Fibroblast of villous mesenchyme (primary cell): ENCODE results near the gene MYT1. TPM values are rescaled to one million over a fixed set of nuclear protein-coding genes. Genes with fewer than 3 reads are reported as not detected.

Experiments
- DNase-seq: peaks from one replicate; pipeline ENCODE4 v3.0.0-alpha.2; 2010; ENCODE audit warnings: low read depth
- H3K4me3 ChIP-seq: 2 replicates; pipeline ENCODE4 v1.5.1; 2011; ENCODE audit warnings: low read depth, mild to moderate bottlenecking, low read length
- total RNA-seq: library from RNA; depleted of rRNA; stranded (reverse); fragments of >200 nt; gene quantifications from 2 replicates; pipeline ENCODE4 v1.2.3, GENCODE V29; 2012
- TF ChIP-seq, protein P1 (sequence below): IDR thresholded peaks from 2 replicates; pipeline ENCODE4 v1.5.1; 2012; ENCODE audit warnings: low read depth, mild to moderate bottlenecking, low read length; ENCODE audit not compliant: insufficient read depth

The MYT1 gene
- total RNA-seq, 1 donor = not detected

DNA sequence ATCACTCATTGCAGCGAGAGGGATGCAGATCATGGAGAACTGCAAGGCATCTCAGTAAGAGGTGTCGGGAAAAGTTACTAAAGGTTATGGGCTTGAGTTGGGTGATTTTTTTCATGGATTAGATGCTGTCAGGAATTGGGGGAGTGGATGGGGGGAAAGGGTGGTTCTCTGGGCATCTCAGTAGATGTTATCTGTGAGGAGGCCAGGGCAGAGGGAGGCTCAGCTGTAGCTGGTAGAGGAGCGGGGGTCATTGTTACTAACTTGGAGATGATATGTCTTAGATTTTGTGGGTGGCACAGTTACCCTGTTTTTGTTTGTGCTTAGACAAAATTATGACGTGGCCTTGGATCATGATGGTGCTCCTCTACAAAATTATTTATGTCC, 88.7 kb downstream of the MYT1 start:
- H3K4me3 ChIP-seq = no peak overlapping the region
- TF ChIP-seq, protein P1, sequence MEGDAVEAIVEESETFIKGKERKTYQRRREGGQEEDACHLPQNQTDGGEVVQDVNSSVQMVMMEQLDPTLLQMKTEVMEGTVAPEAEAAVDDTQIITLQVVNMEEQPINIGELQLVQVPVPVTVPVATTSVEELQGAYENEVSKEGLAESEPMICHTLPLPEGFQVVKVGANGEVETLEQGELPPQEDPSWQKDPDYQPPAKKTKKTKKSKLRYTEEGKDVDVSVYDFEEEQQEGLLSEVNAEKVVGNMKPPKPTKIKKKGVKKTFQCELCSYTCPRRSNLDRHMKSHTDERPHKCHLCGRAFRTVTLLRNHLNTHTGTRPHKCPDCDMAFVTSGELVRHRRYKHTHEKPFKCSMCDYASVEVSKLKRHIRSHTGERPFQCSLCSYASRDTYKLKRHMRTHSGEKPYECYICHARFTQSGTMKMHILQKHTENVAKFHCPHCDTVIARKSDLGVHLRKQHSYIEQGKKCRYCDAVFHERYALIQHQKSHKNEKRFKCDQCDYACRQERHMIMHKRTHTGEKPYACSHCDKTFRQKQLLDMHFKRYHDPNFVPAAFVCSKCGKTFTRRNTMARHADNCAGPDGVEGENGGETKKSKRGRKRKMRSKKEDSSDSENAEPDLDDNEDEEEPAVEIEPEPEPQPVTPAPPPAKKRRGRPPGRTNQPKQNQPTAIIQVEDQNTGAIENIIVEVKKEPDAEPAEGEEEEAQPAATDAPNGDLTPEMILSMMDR = no peak
- no peak for DNase-seq

DNA sequence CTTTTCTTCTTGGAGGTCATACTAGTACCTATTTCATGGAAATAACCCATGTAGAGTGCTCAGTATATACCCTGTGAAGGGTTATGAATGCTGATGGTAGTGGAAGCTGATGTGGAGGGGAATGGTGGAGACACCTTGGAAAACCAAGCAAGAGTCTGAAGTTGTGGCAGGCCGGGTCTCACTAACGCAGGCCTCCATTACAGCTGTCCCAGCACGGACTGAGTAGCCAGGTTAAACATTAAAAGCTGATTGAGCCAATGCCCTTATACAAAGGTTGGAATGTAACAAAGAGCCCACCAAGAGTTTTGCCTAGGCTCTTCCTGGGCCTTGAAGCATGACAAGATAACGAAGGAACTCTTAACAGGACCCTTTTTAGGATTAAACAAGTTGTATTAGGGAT, 89.2 kb downstream of the MYT1 start:
- TF ChIP-seq, protein P1 = no peak
- no peak overlapping the region for H3K4me3 ChIP-seq
- no peak for DNase-seq

DNA sequence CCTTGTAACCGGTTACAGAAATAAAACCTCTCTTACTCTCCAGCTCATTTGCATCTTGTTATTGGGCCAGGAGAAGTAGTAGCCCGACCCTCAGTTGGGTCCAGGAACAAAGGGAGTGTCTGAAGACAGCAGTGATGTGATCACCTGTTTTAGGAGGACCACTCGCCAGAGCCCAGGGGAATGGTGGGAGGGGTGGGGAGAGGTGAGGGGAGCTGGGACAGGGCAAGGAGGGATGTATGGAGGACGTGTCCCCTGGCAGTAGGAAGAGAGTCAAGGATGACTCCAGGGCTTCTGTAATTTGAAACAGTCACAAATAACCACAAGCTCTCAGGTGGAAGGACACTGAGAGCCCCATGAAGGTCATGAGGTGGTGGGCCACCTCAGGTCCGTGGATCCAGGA, 89.9 kb downstream of the MYT1 start:
- TF ChIP-seq, protein P1 = no peak

DNA sequence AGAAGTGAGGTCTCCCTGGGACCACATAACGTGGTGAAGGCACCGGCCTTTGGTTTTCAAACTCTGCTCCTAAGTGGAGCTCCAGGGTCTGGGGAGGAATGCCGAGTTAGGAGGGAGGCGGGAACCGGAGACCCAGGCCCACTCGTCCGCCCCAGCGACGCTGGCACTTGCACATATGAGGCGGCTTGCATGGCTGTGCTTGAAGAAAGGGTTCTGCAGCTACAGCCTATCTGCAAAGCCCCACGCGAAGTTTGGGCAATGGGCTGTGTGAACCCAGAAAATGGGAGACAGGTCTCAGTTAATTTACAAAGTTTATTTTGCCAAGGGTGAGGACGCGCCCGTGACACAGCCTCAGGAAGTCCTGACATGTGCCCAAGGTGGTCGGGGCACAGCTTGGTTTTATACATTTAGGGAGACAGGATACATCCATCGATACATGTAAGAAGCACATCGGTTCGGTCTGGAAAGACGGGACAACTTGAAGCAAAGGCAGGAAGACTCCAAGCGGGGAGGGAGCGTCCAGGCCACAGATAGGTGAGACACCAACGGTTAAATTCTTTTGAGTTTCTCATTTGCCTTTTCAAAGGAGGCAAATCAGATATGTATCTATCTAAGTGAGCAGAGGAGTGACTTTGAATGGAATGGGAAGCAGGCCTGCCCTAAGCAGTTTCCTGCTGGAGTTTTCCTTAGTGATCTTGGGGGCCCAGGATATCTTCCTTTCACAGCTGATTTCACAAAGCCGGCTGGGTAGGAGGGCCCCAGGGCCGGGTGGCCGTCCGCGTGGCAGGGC, 90.5 kb downstream of the MYT1 start:
- TF ChIP-seq, protein P1 = no peak
- DNase-seq = no peak
- peak overlapping the region; percentile 53 for H3K4me3 ChIP-seq

More for the DNA sequence above, 89.9 kb downstream of the MYT1 start:
- no peak for DNase-seq
- H3K4me3 ChIP-seq = no peak overlapping the region

DNA sequence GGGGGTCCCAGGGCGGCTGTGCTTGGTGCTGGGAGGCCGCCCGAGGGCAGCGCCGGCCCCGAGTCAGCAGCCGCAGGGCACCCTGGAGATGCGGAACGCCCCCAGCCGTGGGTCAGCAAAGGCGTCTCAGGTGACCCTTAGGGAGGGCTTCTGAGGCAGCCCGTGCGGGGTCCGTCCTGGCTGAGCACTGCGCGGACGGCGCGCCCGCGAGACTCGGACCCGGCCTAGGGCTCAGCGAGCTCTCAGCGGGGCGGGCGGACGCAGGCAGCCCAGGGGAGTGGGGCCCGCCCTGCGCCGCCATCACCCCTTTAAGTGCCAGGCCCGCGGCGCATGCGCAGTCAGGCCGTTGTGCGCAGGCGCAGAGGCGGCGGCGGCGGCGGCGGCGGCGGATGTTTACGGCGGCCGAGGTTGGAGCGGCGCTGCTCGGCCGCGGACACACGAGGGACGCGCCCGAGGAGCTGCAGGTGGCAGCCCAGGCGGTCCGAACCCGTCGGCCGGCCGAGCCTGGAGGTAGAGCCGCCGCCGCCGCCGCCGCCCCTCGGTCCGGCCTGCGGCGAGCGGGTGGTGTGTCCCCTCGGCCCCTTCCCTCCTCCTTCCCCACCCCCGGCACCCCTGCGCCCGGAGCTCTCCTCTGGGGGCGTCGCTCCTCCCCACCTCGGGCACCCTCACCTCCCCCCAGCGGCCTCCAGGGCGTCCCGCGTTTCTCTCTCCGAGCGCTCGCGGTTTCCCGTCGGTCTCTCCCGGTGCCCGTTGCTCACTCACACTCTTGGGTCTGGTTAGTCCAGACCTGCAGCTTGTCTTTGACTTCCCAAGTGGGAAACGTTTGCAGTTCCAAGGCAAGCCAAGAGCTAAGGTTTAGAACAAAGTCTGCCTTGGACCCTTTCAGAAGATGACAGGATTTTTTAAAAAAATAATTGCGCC, 91.4 kb downstream of the MYT1 start, which contains the start of gene PCMTD2:
PCMTD2 (plus strand) TSS at position 388 of the 921 bp plus-strand sequence. CDS start 4,218 bp downstream, outside the sequence.
- DNase-seq = peak; percentile 85
- H3K4me3 ChIP-seq = peak within 1 kb of the TSS; percentile 77
- TF ChIP-seq, protein P1 = no peak

DNA sequence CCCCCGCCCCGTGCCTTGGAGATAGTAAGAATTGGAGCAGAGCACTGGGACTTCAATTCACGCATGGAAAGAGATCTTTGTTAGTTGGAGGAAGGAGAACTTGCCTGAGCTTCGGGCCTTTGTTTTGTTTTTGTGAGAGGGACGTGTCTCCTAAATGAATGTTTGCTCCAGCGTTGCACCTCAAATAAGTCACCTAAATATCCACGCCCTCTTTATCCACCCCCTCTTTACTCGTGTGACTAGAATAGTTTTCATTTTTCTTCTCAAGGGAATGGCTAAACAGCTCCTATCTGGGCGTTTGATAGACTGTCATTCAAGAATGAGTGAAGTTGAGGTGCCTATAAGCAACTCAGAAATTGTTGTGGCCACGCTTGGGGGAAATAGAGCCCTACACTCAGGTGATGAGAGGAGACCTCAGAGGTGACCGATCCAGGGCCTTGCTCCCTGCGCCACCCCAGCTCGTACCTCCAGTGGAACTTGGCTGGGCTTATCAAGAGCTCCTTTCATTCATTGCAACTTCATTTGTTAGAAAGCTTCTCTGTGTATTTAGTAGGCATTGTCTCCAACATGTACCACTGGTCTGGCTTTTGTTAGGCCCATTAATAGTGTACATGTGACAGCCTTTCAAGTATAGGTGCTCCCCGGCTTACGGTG, 92.2 kb downstream of the MYT1 start:
- peak overlapping the region; percentile 77 for H3K4me3 ChIP-seq
- no peak for DNase-seq
- TF ChIP-seq, protein P1 = no peak
